Right lobe of liver (tissue), 4 donors: ENCODE results near the gene RBM18.

ENCODE experiments used
- POLR2A ChIP-seq: fragments of 450-650 bp; IDR thresholded peaks from one replicate; pipeline ENCODE4 v1.6.1; 2017; ENCODE audit warnings: antibody characterized with exemption, mild to moderate bottlenecking
- TF ChIP-seq, protein P1 (sequence below), 4 donors: fragments of 200-600 bp in 3 of 4; fragments of 450-650 bp in 1 of 4; IDR thresholded peaks; one replicate each; pipeline versions ENCODE4 v1.5.1 to v1.8.0; 2016 to 2022; ENCODE audit warnings: antibody characterized with exemption in 4 of 4, mild to moderate bottlenecking in 2 of 4
- donor health status: DM: no; HTN: no; CAD: no.
- donor health status: DM: no; HTN: no; CAD: no.
- donor health status: DM: no; HTN: yes; CAD: no.

DNA sequence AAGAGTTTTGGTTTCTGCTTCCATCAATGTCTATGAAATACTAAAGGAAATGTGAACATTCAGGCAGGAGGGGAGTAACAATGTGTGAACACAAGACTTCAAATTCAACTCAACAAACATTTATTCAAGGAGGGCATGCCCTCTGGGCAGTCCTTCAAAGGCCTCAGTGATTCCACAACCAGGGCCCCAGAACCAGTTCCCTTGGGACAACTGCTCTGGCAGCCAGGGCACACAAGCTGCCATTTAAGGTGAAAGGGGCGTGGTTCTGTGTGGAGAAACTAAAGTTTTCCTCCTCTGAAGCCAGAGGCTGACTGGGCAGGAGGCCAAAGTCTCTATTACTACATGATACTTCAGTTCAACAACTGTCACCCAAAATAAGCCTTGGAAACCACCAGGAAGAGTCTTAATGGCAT, 3.2 kb downstream of the RBM18 start:
- TF ChIP-seq POLR2A = no peak
- TF ChIP-seq, protein P1, sequence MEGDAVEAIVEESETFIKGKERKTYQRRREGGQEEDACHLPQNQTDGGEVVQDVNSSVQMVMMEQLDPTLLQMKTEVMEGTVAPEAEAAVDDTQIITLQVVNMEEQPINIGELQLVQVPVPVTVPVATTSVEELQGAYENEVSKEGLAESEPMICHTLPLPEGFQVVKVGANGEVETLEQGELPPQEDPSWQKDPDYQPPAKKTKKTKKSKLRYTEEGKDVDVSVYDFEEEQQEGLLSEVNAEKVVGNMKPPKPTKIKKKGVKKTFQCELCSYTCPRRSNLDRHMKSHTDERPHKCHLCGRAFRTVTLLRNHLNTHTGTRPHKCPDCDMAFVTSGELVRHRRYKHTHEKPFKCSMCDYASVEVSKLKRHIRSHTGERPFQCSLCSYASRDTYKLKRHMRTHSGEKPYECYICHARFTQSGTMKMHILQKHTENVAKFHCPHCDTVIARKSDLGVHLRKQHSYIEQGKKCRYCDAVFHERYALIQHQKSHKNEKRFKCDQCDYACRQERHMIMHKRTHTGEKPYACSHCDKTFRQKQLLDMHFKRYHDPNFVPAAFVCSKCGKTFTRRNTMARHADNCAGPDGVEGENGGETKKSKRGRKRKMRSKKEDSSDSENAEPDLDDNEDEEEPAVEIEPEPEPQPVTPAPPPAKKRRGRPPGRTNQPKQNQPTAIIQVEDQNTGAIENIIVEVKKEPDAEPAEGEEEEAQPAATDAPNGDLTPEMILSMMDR (IDR thresholded peaks at IDR 0.05) = no peak
